Lower leg skin (tissue), 3 donors: ENCODE results near the gene SATL1.

Experiments used
- POLR2A ChIP-seq, 2 donors: fragments of 450-650 bp; IDR thresholded peaks; one replicate each; pipeline ENCODE4 v1.6.1; 2016 to 2017; ENCODE audit warnings: antibody characterized with exemption in 2 of 2, mild to moderate bottlenecking in 1 of 2, moderate library complexity in 1 of 2
- TF ChIP-seq, protein P1 (sequence below), 3 donors: fragments of 450-650 bp; IDR thresholded peaks; one replicate each; pipeline ENCODE4 v1.5.1; 2016; ENCODE audit warnings: antibody characterized with exemption in 3 of 3, mild to moderate bottlenecking in 3 of 3, moderate library complexity in 2 of 3

DNA sequence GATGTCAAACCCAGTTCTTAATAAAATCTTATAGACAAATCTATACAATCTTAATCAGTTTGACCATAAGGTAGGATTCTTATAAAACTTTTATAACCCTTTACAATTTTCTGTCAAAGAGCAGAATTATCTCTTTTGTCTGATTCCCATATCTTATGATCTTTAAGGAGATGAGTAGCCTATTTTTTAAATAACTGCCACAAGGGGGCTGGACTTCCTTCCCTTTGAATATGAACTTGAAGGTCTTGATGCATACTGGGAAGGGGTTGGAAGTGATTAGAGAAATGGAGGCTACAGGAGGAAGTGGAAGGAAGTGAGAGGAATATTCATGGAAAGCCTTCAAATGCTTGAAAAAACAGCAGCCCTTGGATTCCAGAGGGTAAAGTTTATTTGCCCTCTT, 128.8 kb downstream of the SATL1 start:
- TF ChIP-seq, protein P1, sequence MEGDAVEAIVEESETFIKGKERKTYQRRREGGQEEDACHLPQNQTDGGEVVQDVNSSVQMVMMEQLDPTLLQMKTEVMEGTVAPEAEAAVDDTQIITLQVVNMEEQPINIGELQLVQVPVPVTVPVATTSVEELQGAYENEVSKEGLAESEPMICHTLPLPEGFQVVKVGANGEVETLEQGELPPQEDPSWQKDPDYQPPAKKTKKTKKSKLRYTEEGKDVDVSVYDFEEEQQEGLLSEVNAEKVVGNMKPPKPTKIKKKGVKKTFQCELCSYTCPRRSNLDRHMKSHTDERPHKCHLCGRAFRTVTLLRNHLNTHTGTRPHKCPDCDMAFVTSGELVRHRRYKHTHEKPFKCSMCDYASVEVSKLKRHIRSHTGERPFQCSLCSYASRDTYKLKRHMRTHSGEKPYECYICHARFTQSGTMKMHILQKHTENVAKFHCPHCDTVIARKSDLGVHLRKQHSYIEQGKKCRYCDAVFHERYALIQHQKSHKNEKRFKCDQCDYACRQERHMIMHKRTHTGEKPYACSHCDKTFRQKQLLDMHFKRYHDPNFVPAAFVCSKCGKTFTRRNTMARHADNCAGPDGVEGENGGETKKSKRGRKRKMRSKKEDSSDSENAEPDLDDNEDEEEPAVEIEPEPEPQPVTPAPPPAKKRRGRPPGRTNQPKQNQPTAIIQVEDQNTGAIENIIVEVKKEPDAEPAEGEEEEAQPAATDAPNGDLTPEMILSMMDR (IDR thresholded peaks at IDR 0.05), result no peak
- no peak for TF ChIP-seq POLR2A (IDR thresholded peaks at IDR 0.05)
